ENCODE data around the gene RAD18.

- TF ChIP-seq, protein P1, sequence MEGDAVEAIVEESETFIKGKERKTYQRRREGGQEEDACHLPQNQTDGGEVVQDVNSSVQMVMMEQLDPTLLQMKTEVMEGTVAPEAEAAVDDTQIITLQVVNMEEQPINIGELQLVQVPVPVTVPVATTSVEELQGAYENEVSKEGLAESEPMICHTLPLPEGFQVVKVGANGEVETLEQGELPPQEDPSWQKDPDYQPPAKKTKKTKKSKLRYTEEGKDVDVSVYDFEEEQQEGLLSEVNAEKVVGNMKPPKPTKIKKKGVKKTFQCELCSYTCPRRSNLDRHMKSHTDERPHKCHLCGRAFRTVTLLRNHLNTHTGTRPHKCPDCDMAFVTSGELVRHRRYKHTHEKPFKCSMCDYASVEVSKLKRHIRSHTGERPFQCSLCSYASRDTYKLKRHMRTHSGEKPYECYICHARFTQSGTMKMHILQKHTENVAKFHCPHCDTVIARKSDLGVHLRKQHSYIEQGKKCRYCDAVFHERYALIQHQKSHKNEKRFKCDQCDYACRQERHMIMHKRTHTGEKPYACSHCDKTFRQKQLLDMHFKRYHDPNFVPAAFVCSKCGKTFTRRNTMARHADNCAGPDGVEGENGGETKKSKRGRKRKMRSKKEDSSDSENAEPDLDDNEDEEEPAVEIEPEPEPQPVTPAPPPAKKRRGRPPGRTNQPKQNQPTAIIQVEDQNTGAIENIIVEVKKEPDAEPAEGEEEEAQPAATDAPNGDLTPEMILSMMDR (IDR thresholded peaks at IDR 0.05): no peak
- TF ChIP-seq POLR2AphosphoS5 (IDR thresholded peaks at IDR 0.05) (no peak), POLR2A (IDR thresholded peaks at IDR 0.05) (no peak)
Measured at GRCh38 chr3:8983591-8983990, 20.3 kb upstream of the RAD18 start.
